ENCODE data around the gene GRIN3B.

Gene GRIN3B

DNA sequence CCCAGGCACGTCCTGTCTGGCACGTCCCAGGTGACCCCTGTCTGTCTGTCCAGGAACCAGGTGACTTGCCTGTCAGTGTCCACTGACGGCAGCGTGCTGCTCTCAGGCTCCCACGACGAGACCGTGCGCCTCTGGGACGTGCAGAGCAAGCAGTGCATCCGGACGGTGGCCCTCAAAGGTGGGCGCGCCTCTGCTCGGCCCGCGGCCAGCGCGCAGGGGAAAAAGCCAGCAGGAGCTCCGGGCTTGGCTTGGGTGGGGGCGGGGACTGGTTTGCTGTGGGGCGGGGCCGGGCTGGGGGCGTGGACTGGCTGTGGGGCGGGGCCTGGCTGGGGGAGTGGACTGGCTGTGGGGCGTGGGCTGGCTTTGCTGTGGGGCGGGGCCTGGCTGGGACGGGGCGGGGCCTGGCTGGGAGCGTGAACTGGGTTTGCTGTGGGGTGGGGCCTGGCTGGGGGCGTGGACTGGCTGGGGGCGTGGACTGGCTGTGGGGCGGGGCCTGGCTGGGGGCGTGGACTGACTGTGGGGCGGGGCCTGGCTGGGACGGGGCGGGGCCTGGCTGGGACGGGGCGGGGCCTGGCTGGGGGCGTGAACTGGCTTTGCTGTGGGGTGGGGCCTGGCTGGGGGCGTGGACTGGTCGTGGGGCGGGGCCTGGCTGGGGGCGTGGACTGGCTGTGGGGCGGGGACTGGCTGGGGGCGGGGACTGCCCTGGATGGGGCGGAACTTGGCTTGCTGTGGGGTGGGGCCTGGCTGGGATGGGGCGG lies 8.9 kb upstream of the GRIN3B start:
- DNase-seq (ENCODE audit: low read depth, low spot score) = no peak
- WGBS (ENCODE audit: insufficient coverage, insufficient read length) = no CpG with 5 or more reads among the region's 47 CpGs
- Histone ChIP-seq H3K27ac (ENCODE audit: low read length) (no peak overlapping the region), H3K9me3 (ENCODE audit: control insufficient read depth, insufficient read depth, low read length) (no peaks in the 10 kb centered on the region), H3K36me3 (ENCODE audit: control insufficient read depth, insufficient read depth, low read length) (peaks cover 26% of the 10 kb centered on the region; the same call in 1 of the 2 replicates), H3K4me3 (ENCODE audit: low read length) (no peak overlapping the region), H3K27me3 (ENCODE audit: control insufficient read depth, insufficient read depth, low read length) (no peaks in the 10 kb centered on the region), H3K4me1 (ENCODE audit: control insufficient read depth, insufficient read depth, low read length) (peaks cover 3% of the 10 kb centered on the region; the same call in 1 of the 2 replicates)

DNA sequence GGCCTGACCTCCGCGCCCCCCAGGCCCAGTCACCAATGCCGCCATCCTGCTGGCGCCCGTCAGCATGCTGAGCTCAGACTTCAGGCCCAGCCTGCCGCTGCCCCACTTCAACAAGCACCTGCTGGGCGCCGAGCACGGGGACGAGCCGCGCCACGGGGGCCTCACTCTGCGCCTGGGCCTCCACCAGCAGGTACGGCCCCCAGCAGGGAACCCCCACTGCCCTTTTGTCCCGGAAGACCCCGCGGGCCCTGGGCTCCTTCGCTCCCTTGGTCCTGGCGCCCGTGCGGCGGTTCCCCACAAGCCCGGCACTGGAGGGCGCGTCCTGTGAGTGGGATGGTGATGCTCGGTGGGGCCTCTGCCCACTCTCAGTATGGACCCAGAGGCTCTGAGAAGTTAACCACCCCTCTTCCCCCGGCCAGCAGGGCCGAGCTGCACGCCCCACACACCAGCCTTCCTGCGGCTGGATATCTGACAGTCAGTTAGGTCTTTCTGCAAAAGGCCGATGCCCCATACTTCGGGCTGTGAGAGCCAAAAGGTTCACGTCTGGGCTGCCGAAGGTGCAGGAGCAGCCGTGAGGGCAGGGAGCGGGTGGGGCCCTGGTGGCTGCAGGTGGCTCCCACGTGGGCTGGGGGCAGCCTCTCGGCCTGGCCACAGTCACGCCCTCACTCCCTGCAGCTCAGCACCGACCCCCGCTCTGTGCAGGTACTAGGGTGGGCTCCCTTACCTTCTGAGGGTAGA lies 8.1 kb upstream of the GRIN3B start:
- Histone ChIP-seq H3K27ac (ENCODE audit: low read length) (no peak overlapping the region), H3K36me3 (ENCODE audit: control insufficient read depth, insufficient read depth, low read length) (peaks cover 24% of the 10 kb centered on the region; the same call in 1 of the 2 replicates), H3K4me3 (ENCODE audit: low read length) (no peak overlapping the region), H3K4me1 (ENCODE audit: control insufficient read depth, insufficient read depth, low read length) (peaks cover 3% of the 10 kb centered on the region; the same call in 1 of the 2 replicates), H3K9me3 (ENCODE audit: control insufficient read depth, insufficient read depth, low read length) (no peaks in the 10 kb centered on the region), H3K27me3 (ENCODE audit: control insufficient read depth, insufficient read depth, low read length) (no peaks in the 10 kb centered on the region)
- DNase-seq (ENCODE audit: low read depth, low spot score) = no peak
- WGBS (ENCODE audit: insufficient coverage, insufficient read length) = no CpG with 5 or more reads among the region's 42 CpGs

DNA sequence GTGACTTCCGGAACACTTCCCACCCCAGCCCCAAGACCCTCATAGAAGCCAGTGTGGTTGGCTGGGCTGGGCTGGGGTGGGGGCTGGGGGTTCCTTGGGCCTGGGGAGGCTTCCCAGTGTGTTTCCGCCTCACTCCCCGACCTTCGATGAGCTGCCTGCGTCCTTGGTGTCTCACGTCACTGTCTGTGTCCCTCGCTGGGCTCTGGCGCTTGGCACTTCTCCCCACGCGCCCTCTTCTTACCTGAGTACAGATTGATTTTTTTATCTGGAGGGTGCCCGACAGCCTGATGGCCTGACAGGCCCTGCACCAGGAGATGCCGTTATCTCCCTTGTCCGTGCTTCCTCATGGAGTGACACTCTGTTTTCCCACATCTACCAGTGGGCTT lies 7.6 kb upstream of the GRIN3B start:
- WGBS (ENCODE audit: insufficient coverage, insufficient read length) = no CpG with 5 or more reads among the region's 13 CpGs
- Histone ChIP-seq H3K27ac (ENCODE audit: low read length) (no peak overlapping the region), H3K9me3 (ENCODE audit: control insufficient read depth, insufficient read depth, low read length) (no peaks in the 10 kb centered on the region), H3K27me3 (ENCODE audit: control insufficient read depth, insufficient read depth, low read length) (no peaks in the 10 kb centered on the region), H3K36me3 (ENCODE audit: control insufficient read depth, insufficient read depth, low read length) (peaks cover 24% of the 10 kb centered on the region; the same call in 1 of the 2 replicates), H3K4me1 (ENCODE audit: control insufficient read depth, insufficient read depth, low read length) (peaks cover 3% of the 10 kb centered on the region; the same call in 1 of the 2 replicates), H3K4me3 (ENCODE audit: low read length) (no peak overlapping the region)
- DNase-seq (ENCODE audit: low read depth, low spot score) = no peak

DNA sequence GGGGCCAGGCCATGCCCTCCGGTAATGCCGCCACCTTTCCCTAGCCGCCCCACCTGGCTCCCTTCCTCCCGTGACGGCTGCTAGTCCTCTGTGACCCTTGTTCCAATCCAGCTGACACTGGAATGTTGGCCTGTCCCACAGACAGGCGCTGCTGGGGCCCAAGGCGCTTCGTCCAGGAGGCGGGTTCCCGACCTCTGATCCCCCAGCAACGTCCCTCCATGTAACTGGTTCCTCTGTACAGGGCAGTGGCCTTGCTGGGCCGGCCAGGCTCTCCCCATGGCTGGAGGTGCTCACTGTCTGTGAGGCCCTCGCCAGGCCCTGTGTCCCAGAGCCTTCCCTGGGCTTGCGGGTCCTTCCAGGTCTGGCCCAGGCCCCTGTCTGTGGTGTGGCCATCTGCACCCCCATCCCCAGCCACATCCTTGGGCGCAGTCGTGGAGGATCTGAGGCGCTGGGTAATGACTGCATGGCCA lies 6.8 kb upstream of the GRIN3B start:
- Histone ChIP-seq H3K36me3 (ENCODE audit: control insufficient read depth, insufficient read depth, low read length) (peaks cover 21% of the 10 kb centered on the region; the same call in 1 of the 2 replicates), H3K4me1 (ENCODE audit: control insufficient read depth, insufficient read depth, low read length) (peaks cover 3% of the 10 kb centered on the region; the same call in 1 of the 2 replicates), H3K9me3 (ENCODE audit: control insufficient read depth, insufficient read depth, low read length) (no peaks in the 10 kb centered on the region), H3K27me3 (ENCODE audit: control insufficient read depth, insufficient read depth, low read length) (no peaks in the 10 kb centered on the region), H3K27ac (ENCODE audit: low read length) (no peak overlapping the region), H3K4me3 (ENCODE audit: low read length) (no peak overlapping the region)
- DNase-seq (ENCODE audit: low read depth, low spot score) = no peak
- no CpG with 5 or more reads among the region's 17 CpGs for WGBS (ENCODE audit: insufficient coverage, insufficient read length)

DNA sequence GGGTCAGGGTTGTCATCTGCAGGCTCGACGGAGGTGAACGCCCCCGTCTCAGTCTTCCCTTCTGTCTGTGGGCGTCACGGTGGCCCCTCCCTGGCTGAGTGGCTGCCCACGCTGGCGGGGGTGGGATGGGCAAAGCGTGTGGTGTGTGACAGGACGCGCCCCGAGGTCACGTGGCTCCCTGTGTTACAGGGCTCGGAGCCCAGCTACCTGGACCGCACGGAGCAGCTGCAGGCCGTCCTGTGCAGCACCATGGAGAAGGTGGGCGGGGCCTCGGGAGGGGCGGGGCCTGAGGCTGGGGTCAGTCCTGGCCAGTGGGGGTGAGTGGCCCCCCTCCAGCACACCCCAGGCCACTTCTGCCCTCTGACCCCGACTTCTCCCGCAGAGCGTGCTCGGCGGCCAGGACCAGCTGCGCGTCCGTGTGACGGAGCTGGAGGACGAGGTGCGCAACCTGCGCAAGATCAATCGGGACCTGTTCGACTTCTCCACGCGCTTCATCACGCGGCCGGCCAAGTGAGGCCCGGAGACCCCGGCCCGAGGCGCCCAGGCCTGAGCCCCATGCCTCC lies 6.3 kb upstream of the GRIN3B start:
- Histone ChIP-seq H3K36me3 (ENCODE audit: control insufficient read depth, insufficient read depth, low read length) (peaks cover 17% of the 10 kb centered on the region; the same call in 1 of the 2 replicates), H3K4me1 (ENCODE audit: control insufficient read depth, insufficient read depth, low read length) (peaks cover 3% of the 10 kb centered on the region; the same call in 1 of the 2 replicates), H3K27ac (ENCODE audit: low read length) (no peak overlapping the region), H3K4me3 (ENCODE audit: low read length) (no peak overlapping the region), H3K9me3 (ENCODE audit: control insufficient read depth, insufficient read depth, low read length) (no peaks in the 10 kb centered on the region), H3K27me3 (ENCODE audit: control insufficient read depth, insufficient read depth, low read length) (no peaks in the 10 kb centered on the region)
- no peak for DNase-seq (ENCODE audit: low read depth, low spot score)
- WGBS (ENCODE audit: insufficient coverage, insufficient read length) = no CpG with 5 or more reads among the region's 43 CpGs

DNA sequence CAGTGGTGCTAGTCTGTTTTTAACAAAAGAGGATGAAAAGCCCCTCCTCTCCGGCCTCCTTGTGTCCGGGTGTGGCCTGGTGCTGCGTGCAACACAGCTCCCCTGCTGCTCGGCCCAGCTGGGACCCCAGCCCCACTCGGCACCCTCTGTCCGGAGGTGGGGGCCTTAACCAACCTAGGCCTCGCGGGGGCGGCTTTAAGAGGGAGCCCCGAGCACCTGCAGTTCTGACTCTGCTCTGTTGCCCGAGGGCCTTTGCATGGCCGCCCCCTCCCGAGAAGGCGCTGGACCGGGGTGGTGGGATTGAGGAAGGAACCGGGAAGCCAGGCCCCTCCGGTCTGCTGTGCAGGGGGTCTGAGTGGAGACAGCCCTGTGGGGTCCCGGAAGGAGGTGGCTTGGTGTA lies 5.7 kb upstream of the GRIN3B start:
- DNase-seq (ENCODE audit: low read depth, low spot score) = no peak
- no peaks in the 10 kb centered on the region for H3K9me3 ChIP-seq (ENCODE audit: control insufficient read depth, insufficient read depth, low read length)
- no CpG with 5 or more reads among the region's 18 CpGs for WGBS (ENCODE audit: insufficient coverage, insufficient read length)
- H3K36me3 ChIP-seq (ENCODE audit: control insufficient read depth, insufficient read depth, low read length) = peaks cover 17% of the 10 kb centered on the region; the same call in 1 of the 2 replicates
- H3K27ac ChIP-seq (ENCODE audit: low read length) = no peak overlapping the region
- no peak overlapping the region for H3K4me3 ChIP-seq (ENCODE audit: low read length)
- H3K27me3 ChIP-seq (ENCODE audit: control insufficient read depth, insufficient read depth, low read length) = no peaks in the 10 kb centered on the region
- peaks cover 3% of the 10 kb centered on the region; the same call in 1 of the 2 replicates for H3K4me1 ChIP-seq (ENCODE audit: control insufficient read depth, insufficient read depth, low read length)

DNA sequence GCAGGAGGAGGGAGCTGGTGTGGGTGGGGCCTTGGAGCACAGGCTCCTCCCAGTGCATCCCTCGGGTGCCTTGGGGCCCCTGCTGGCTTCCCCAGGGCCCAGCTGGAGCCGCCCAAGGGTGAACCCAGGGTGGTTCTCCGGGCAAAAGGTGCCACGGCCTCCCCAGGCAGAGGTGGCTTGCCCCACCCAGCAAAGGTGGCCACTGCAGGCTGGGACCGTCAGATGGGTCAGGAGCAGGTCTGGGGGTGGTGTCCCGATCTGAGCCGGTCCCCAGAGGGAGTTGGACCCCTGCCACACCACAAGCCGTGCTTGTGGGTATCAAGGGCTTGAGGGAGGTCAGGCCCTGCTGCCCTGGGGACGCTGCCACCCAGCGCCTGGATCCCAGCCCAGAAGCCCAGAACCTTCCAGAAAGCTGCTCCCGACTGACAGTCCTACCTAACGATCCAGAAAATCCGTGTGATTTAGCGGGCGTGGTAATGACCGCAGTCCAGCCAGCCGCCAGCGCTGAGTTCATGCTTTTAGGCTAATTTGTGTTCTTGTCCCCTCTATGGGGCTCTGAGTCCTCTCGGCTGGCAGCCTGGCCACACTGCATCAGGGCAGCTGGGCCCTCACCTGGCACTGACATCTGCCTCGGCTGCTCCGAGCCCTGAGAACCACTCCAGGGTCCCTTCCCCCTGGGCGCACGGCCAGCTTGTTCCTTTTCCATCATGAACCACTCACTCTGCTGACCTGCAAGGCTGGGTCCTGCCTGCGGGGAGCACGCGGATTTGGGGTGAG lies 5.0 kb upstream of the GRIN3B start:
- no CpG with 5 or more reads among the region's 26 CpGs for WGBS (ENCODE audit: insufficient coverage, insufficient read length)
- Histone ChIP-seq H3K27me3 (ENCODE audit: control insufficient read depth, insufficient read depth, low read length) (no peaks in the 10 kb centered on the region), H3K9me3 (ENCODE audit: control insufficient read depth, insufficient read depth, low read length) (no peaks in the 10 kb centered on the region), H3K4me3 (ENCODE audit: low read length) (no peak overlapping the region), H3K4me1 (ENCODE audit: control insufficient read depth, insufficient read depth, low read length) (peaks cover 3% of the 10 kb centered on the region; the same call in 1 of the 2 replicates), H3K36me3 (ENCODE audit: control insufficient read depth, insufficient read depth, low read length) (peaks cover 15% of the 10 kb centered on the region; the same call in 1 of the 2 replicates), H3K27ac (ENCODE audit: low read length) (no peak overlapping the region)
- no peak for DNase-seq (ENCODE audit: low read depth, low spot score)

DNA sequence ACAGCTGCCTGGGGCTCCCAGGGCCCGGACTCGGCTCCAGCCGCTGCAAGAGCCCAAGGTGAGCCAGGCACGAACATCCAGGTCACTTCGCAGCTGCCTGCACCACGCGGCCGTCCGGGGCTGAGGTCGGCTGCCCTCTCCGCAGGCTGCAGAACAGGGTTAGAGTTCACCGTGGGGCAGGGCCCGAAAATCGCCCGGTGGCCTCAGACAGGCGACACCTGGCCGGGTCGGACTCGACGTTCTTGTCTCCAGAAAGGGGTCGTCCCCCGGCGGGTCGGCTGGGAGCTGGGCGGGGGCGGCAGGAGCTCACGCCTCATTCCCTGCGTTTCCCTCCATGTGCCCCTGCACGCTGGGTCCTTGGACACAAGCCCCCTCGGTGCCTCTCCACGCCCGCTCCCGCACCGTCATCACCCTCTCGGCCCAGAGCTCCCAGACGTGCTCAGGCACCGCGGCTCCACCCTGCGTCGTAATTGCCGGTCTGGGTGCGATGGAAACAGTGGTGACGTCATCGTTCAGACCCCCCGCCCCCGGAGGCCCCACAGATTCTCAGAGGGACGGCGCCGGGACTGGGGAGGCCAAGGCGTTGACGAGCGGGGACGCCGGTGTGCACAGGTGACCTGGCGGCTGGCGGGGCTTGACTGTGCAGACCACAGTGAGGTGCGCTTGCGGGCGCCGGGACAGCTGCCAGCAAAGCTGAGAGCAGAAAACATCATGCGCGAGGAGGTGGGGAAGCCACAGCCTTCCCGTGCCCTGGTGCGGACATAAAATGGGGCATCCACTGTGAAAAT lies 4.0 kb upstream of the GRIN3B start:
- Histone ChIP-seq H3K36me3 (ENCODE audit: control insufficient read depth, insufficient read depth, low read length) (peaks cover 7% of the 10 kb centered on the region; the same call in 1 of the 2 replicates), H3K4me3 (ENCODE audit: low read length) (peak overlapping the region; percentile 3; the same call in 1 of the 2 replicates), H3K27ac (ENCODE audit: low read length) (no peak overlapping the region), H3K4me1 (ENCODE audit: control insufficient read depth, insufficient read depth, low read length) (no peaks in the 10 kb centered on the region), H3K9me3 (ENCODE audit: control insufficient read depth, insufficient read depth, low read length) (no peaks in the 10 kb centered on the region), H3K27me3 (ENCODE audit: control insufficient read depth, insufficient read depth, low read length) (peaks cover 5% of the 10 kb centered on the region)
- no CpG with 5 or more reads among the region's 64 CpGs for WGBS (ENCODE audit: insufficient coverage, insufficient read length)
- DNase-seq (ENCODE audit: low read depth, low spot score) = no peak

DNA sequence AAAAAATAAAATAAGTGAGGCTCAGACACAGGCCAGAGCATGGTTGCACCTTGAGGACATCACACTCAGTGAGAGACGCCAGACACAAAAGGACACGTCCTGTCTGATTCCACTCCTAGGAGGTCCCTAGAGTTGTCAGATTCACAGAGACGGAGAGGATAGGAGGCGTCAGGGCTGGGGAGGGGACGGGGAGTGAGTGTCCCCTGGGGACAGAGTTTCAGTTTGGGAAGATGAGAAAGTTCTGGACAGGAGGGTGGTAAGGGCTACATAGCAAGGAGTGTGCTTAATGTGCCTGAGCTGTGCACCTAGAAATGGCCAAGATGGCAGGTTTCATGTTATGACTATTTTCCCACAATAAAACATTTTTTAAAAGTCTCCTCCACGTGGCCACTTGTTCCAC lies 2.2 kb upstream of the GRIN3B start:
- WGBS (ENCODE audit: insufficient coverage, insufficient read length) = no CpG with 5 or more reads among the region's 6 CpGs
- no peaks in the 10 kb centered on the region; the same call in 1 of the 2 replicates for H3K36me3 ChIP-seq (ENCODE audit: control insufficient read depth, insufficient read depth, low read length)
- DNase-seq (ENCODE audit: low read depth, low spot score) = no peak

More for the DNA sequence above, 2.2 kb upstream of the GRIN3B start:
- Histone ChIP-seq H3K27ac (ENCODE audit: low read length) (no peak overlapping the region), H3K4me3 (ENCODE audit: low read length) (no peak overlapping the region), H3K4me1 (ENCODE audit: control insufficient read depth, insufficient read depth, low read length) (no peaks in the 10 kb centered on the region), H3K27me3 (ENCODE audit: control insufficient read depth, insufficient read depth, low read length) (peaks cover 7% of the 10 kb centered on the region), H3K9me3 (ENCODE audit: control insufficient read depth, insufficient read depth, low read length) (no peaks in the 10 kb centered on the region)
